Activated CD8-positive, alpha-beta memory T cell treated with anti-CD3 and anti-CD28 coated beads for 1 hour (primary cell): ENCODE results near the gene JARID2.

Source experiments
- DNase-seq, 2 donors: peaks; one replicate each; pipeline ENCODE4 v3.0.0-alpha.2; 2020; ENCODE audit warnings: low read depth in 1 of 2; ENCODE audit errors: extremely low read depth in 1 of 2

Gene JARID2

GRCh38 chr6:15553031-15553430 lies 307.2 kb downstream of the JARID2 start:
- DNase-seq, result no peak

DNA sequence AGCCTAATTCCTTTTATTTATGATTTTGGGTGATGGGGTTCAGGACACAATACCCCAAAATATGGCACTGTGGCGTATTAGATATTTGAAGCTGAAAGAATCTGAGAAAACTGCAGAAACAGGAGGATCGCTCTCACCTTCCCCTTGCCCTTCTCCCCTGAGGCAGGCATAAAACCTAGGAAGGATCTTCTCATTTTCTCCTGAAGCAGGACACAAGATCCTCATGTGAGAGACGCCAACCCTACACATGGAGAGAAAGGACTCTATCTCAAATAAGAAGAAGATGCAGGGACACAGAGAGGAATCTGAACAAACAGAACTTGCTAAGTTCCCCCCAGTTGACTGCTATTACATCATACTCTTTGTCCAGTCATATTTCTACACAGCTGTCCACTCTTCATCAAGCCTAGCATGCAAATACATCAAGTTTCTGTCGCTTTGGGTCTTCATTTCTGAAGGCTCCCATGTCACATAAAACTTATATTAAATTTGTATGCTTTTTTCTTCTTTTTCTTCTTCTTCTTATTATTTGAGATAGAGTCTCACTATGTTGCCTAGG lies 307.9 kb downstream of the JARID2 start:
- no peak for DNase-seq

DNA sequence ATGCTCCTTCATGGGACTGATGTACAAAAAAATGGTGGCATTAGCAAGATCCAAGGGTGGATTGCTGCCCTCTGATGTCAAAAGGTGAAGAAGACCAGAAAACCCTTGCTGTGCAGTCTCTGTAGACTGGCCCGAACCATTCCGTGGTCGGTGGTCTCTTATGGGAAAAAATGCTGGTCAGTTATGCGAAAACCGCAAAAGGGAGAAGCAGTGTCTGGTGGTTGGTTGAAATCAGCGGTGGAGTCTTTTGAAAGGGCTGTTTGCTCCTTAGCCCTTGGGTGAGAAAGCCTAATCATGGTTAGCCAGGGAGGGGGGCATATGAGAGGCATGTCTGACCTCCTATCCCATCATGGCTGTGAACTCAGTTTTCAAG lies 308.8 kb downstream of the JARID2 start:
- no peak for DNase-seq

GRCh38 chr6:15555101-15556038 lies 309.5 kb downstream of the JARID2 start:
- DNase-seq, result no peak

DNA sequence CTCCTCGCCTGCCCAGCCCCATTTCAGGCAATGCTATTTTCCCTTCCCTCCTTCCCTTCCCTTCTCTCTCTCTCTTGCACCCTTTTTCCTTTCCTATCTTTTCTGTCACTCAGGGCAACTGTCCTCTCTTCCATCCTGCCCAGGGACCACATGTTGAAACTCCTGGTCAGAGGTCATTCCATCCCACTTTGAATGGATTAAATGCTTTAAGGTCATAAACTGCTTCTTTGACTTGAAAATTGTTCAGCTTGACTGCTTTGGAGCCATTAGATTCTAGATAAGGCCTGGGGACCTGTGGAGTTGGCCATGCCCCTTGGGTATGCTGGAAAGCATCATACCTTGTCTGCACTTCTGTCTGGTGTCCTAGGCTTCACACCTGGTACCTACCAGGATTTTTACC lies 310.8 kb downstream of the JARID2 start:
- DNase-seq, result no peak

GRCh38 chr6:15557174-15557573 lies 311.3 kb downstream of the JARID2 start:
- no peak for DNase-seq

- no peak for DNase-seq
Observed at GRCh38 chr6:15560713-15561112, 314.8 kb downstream of the JARID2 start.

DNA sequence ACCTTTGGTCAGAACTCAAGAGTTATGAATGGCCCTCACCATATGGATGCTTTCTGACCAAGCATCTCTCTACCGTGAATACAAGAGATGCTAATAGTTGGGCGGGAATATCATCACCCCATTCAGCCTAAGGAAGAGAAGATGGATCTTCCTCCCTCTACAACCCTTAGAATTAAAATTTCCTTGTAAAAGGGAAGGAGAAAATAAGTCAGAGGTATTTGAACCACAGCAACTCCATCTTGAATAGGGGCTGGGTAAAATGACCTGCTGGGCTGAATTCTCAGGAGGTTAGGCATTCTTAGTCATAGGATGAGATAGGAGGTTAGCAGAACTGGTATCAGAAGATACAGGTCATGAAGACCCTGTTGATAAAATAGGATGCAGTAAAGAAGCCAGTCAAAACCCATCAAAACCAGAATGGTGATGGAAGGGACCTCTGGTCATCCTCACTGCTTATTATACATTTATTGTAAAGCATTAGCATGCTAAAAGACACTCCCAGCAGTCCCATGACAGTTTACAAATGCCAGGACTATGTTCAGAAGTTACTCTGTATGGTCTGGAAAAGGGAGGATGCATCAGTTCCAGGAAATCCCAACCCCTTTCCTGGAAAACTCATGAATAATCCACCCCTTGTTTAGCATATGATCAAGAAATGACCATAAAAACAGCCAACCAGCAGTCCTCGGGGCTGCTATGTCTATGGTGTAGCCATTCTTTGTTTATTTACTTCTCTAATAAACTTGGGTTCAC lies 315.8 kb downstream of the JARID2 start:
- no peak for DNase-seq

GRCh38 chr6:15562977-15563376 lies 317.1 kb downstream of the JARID2 start:
- no peak for DNase-seq

DNA sequence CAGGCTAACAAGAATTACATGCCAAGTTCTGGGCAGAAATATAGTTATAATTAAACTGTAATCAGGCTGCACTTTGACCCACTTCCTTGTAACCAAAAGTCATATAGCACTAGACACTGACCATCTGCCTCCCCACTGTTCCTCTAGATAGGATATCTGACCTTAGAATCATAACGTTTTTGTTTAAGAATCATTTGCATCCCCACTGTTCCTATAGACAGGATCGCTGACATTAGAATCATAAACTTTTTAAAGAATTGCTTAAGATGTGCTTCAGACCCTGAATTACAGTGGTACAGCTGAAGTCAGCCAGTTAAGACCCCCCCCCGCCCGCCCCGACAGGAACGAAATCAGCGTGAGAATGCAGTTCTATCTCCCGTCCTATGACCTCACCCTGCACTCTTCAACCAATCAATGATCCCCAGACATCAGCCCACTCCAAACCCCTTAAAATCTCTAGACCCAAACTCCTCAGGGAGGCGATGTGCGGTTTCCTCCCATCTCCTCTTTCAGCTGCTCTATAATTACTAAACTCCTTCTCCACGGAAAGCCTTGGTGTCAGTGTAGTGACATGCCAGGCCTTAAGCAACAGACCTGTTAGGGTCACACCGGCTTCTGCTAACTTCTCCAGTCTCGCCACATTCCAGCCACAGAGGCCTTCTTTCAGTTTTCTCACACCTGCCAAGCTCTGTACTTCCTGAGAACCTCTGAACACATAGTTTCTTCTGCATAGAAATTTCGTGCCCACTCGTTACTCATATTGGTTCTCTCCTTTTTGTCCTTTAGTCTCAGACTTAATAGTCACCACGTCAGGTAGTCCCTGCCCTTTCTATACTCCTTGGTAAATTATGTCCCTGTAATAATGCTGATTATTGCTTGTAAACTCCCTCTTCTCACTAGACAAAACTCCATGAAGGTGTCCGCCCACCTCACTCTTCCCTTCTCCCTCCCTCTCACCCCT lies 323.4 kb downstream of the JARID2 start:
- DNase-seq, result no peak

GRCh38 chr6:15570171-15570570 lies 324.3 kb downstream of the JARID2 start:
- no peak for DNase-seq
